MM.1S (cell line): ENCODE results near the gene GBP2.

Source experiments
- DNase-seq: peaks from one replicate; pipeline ENCODE4 v3.0.0-alpha.2; 2015
- H2AFZ ChIP-seq: fragments of 300-600 bp; sonication (generic); 2 replicates; pipeline ENCODE4 v1.6.0; 2016; ENCODE audit warnings: antibody characterized with exemption, low read length
- H3F3A ChIP-seq: fragments of 300-600 bp; sonication (generic); 2 replicates; pipeline ENCODE4 v1.6.1; 2016; ENCODE audit warnings: mild to moderate bottlenecking, antibody characterized with exemption, low read length, moderate library complexity, mixed read lengths; ENCODE audit not compliant: insufficient read depth
- H3K27ac ChIP-seq: fragments of 300-600 bp; sonication (generic); 2 replicates; pipeline ENCODE4 v1.5.1; 2016; ENCODE audit warnings: mild to moderate bottlenecking, low read length
- H3K27me3 ChIP-seq: fragments of 300-600 bp; sonication (generic); replicated peaks from 2 replicates; pipeline ENCODE4 v1.6.0; 2016; ENCODE audit warnings: low read length; ENCODE audit not compliant: insufficient read depth
- H3K36me3 ChIP-seq: fragments of 300-600 bp; sonication (generic); replicated peaks from 2 replicates; pipeline ENCODE4 v1.6.1; 2016; ENCODE audit warnings: mild to moderate bottlenecking, low read length, mixed read lengths; ENCODE audit not compliant: insufficient read depth
- H3K4me1 ChIP-seq: fragments of 300-600 bp; sonication (generic); 2 replicates; pipeline ENCODE4 v1.6.1; 2016; ENCODE audit warnings: low read length, mixed read lengths
- H3K4me2 ChIP-seq: fragments of 300-600 bp; sonication (generic); 2 replicates; pipeline ENCODE4 v1.6.0; 2016; ENCODE audit warnings: low read depth, low read length
- H3K4me3 ChIP-seq: fragments of 300-600 bp; sonication (generic); 2 replicates; pipeline ENCODE4 v1.5.1; 2016; ENCODE audit warnings: low read length, mixed read lengths
- H3K79me2 ChIP-seq: fragments of 300-600 bp; sonication (generic); 2 replicates; pipeline ENCODE4 v1.6.1; 2016; ENCODE audit warnings: mixed run types, low read length, mixed read lengths
- H3K9ac ChIP-seq: fragments of 300-600 bp; sonication (generic); 2 replicates; pipeline ENCODE4 v1.6.1; 2016; ENCODE audit warnings: low read length, mixed read lengths
- H3K9me2 ChIP-seq: fragments of 300-600 bp; sonication (generic); replicated peaks from 2 replicates; pipeline ENCODE4 v1.6.1; 2016; ENCODE audit warnings: mild to moderate bottlenecking, low read length, mixed read lengths; ENCODE audit not compliant: insufficient read depth
- H3K9me3 ChIP-seq: fragments of 300-600 bp; sonication (generic); replicated peaks from 2 replicates; pipeline ENCODE4 v1.6.1; 2016; ENCODE audit warnings: mild to moderate bottlenecking, low read length, mixed read lengths; ENCODE audit not compliant: insufficient read depth
- H4K20me1 ChIP-seq: fragments of 300-600 bp; sonication (generic); 2 replicates; pipeline ENCODE4 v1.6.1; 2016; ENCODE audit warnings: mild to moderate bottlenecking, low read length, moderate library complexity, mixed read lengths; ENCODE audit not compliant: insufficient read depth
- CTCF ChIP-seq: fragments of 300-600 bp; sonication (generic); IDR thresholded peaks from 2 replicates; pipeline ENCODE4 v1.5.1; 2016; ENCODE audit warnings: antibody characterized with exemption, low read length, mixed read lengths
- EZH2 ChIP-seq: fragments of 300-600 bp; sonication (generic); optimal IDR thresholded peaks from 2 replicates; pipeline ENCODE3; 2017; ENCODE audit warnings: low read depth, mild to moderate bottlenecking, antibody characterized with exemption, low read length, mixed read lengths
- EZH2phosphoT487 ChIP-seq: fragments of 300-600 bp; sonication (generic); IDR thresholded peaks from 2 replicates; pipeline ENCODE4 v1.6.1; 2018; ENCODE audit warnings: antibody characterized with exemption, low read length

Gene GBP2

GRCh38 chr1:89143484-89143883 lies 17.6 kb upstream of the GBP2 start:
- H3K9ac ChIP-seq = no peak overlapping the region
- DNase-seq = no peak
- H3K27ac ChIP-seq = no peak overlapping the region
- no peaks in the 10 kb centered on the region for H3K4me1 ChIP-seq
- no peaks in the 10 kb centered on the region for H3K36me3 ChIP-seq
- TF ChIP-seq EZH2phosphoT487 (no peak), CTCF (no peak), EZH2 (no peak)
- H3K9me3 ChIP-seq = no peaks in the 10 kb centered on the region
- H3K9me2 ChIP-seq = no peaks in the 10 kb centered on the region
- no peaks in the 10 kb centered on the region for H3F3A ChIP-seq
- H3K27me3 ChIP-seq = no peaks in the 10 kb centered on the region
- H4K20me1 ChIP-seq = no peaks in the 10 kb centered on the region
- no peaks in the 10 kb centered on the region for H3K79me2 ChIP-seq
- H3K4me2 ChIP-seq = no peak overlapping the region
- H3K4me3 ChIP-seq = no peak overlapping the region
- no peak overlapping the region for H2AFZ ChIP-seq

- Histone ChIP-seq H3K4me3 (no peak overlapping the region), H3K9me3 (no peaks in the 10 kb centered on the region), H3F3A (no peaks in the 10 kb centered on the region), H3K79me2 (no peaks in the 10 kb centered on the region), H3K9me2 (no peaks in the 10 kb centered on the region), H3K4me1 (no peaks in the 10 kb centered on the region), H3K4me2 (no peak overlapping the region), H3K9ac (no peak overlapping the region), H3K27me3 (no peaks in the 10 kb centered on the region), H4K20me1 (no peaks in the 10 kb centered on the region), H3K27ac (no peak overlapping the region), H3K36me3 (no peaks in the 10 kb centered on the region), H2AFZ (no peak overlapping the region)
- TF ChIP-seq EZH2phosphoT487 (no peak), EZH2 (no peak), CTCF (no peak)
- DNase-seq = no peak
Measured at GRCh38 chr1:89142160-89142559, 16.2 kb upstream of the GBP2 start.

GRCh38 chr1:89133747-89134146 lies 7.8 kb upstream of the GBP2 start:
- no peak for TF ChIP-seq EZH2
- TF ChIP-seq EZH2phosphoT487 = no peak
- no peak for TF ChIP-seq CTCF
- H3F3A ChIP-seq = no peaks in the 10 kb centered on the region
- no peak for DNase-seq
- no peak overlapping the region for H3K9ac ChIP-seq
- H3K9me3 ChIP-seq = no peaks in the 10 kb centered on the region
- H3K36me3 ChIP-seq = no peaks in the 10 kb centered on the region
- H4K20me1 ChIP-seq = no peaks in the 10 kb centered on the region
- no peak overlapping the region for H2AFZ ChIP-seq
- no peaks in the 10 kb centered on the region for H3K9me2 ChIP-seq
- no peaks in the 10 kb centered on the region for H3K79me2 ChIP-seq
- H3K4me3 ChIP-seq = no peak overlapping the region
- peaks cover 10% of the 10 kb centered on the region for H3K4me1 ChIP-seq
- no peak overlapping the region for H3K4me2 ChIP-seq
- H3K27ac ChIP-seq = no peak overlapping the region
- no peaks in the 10 kb centered on the region for H3K27me3 ChIP-seq
